Stimulated activated CD4-positive, alpha-beta T cell treated with anti-CD3 and anti-CD28 coated beads, Interleukin-1b, Interleukin-23, amount 100 ng/mL, for 24 hours (primary cell): ENCODE measurements around the gene ACOT11.

Source experiments
- DNase-seq, 4 experiments: peaks; one replicate each; pipeline ENCODE4 v3.0.0-alpha.2; 2020; ENCODE audit warnings: low read depth in 4 of 4, low spot score in 1 of 4

The ACOT11 gene

DNA sequence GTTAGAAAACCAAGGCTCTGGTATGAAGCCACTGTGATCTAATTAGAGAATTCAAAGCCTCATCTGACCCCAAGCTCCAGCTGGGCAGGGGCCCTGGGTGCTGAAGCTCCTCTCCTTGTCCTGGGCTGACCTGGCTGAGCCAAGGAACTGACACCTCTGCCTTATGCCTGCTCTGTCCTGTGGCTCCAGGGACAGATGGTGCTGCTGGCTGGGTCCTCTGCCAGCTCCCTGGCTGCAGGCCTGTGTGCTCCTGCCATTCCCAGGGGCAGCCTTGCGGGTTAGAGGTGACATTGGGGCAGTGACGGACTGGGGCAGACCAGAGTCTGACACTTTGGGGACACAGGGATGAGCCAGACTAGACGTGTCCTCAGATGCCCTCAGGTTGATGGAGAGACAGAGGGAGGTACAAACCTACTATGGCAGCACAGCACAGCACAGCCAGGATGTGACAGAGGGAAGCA is 11.8 kb downstream of the ACOT11 start:
- DNase-seq = no peak

DNA sequence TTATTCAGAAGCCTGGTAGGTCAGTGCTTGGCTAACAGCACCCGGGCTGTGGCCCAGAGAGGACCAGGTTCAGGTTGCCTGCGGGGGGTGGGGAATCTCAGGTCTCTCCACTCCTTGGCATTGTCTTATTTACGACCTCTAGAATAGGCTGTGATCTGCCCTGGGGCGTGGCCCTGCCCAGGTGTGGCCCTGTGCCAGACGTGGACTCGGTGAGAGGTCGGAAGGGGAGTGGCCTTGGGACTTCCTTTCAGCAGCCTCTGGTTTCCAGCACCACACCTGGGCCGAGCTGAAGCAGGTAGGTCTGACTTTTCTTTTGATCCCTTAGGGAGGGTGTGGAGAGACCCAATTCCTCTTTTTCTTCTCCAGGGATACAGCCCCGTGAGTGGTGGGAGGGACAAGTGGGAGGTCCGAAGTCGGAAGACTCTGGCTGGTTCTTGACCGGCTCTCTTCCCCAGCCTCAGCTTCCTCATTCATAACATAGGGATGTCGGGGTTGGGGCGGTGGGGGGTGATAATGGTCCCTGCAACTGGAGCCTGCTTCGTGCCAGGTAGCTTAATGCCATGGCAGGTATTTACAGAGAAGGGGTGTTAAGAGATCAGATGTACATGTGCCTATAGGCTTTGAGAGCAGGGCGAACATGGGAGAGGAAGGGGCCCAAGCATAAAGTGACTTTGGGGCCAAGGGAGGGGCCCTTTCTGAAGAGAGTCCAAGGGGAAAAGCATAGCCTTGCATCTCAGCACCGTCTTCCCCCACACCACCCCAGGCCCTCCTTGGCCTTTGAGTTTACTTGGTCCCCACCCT is 16.5 kb downstream of the ACOT11 start:
- DNase-seq = no peak

DNA sequence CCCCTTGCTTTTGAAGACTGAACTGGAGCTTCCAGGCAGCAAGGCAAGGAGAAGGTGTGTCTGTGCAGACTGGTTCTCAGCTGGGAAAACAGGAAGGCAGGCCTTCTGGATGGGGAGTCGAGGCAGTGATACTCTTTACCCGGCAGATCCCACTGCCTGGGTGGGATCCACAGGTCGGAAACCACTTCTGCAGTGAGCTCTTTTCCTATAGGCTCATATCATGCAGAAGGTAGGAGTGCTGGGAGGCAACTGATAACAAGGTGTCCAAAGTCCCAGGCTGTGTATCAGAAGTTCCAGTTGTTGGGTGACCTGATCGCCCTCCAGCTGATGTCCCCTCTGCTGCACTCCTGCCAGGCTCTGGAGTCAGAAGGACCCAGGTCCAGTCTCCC is 17.1 kb downstream of the ACOT11 start:
- DNase-seq = no peak

DNA sequence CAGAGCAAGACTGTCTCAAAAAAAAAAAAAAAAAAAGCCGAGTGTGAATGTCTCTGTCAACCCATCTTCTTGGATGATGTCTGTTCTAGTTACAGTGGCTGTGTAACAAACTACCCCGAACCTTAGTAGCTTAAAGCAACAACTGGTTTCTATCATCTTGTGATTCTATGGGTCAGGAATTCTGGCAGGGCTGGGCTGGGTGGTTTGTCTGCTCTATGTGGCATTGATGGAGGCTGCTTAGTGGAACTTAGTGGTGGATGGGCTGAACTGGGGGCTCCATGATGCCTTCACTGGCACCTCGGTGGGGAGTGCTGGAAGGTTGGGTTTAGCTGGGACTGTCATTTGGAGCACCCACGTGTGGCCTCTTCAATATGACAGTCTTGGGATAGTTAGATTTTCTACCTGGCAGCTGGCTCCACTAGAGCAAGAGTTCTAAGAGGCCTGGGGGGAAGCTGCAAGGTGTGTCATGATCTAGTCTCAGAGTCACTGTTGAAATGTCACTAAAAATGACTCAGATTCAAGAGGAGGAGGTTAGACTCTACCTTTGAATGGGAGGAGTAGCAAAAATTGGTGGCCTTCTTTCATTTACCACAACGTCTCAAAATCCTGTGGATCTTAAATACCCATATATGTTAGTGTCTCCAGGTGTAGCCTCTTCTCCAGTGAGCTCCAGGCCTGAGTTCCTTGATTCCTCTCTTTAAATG is 18.6 kb downstream of the ACOT11 start:
- DNase-seq = no peak

DNA sequence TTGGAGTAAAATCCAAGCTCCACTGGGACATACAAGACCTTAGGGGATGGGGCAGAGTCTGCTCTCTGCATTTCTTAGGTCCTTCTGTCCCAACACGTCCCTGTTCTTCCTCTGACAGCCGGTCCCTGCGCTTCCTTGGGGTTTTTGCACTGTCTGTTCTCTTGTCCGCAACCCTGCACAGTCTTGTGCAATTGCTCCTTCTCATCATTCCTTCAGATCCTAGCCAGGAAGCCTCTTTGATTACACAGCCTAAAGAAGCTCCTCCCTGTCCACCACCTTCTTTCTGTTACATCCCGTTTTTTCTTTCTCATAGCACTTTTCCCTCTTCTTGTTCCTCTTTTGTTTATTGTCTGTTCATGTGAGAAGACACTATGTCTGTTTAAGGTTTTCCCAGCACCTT is 19.9 kb downstream of the ACOT11 start:
- no peak for DNase-seq

DNA sequence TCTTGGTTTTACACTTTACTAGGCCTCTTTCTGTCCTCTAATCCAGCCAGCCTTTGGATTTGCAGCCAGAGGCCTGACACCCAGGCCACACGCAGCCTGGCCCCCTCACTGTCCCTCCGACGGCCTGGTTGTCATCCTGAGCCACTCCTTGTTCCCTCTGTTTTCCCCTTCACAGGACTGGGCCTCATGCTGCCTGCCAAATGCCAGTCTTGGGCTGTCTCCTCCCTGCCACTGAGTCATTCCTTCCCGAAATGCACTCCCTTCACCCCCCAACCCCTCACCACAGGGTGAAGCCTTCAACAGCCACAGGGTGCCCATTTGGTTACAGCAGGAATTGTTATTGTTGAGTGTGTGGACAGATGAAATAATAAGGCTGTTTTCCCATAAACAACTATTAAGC is 21.3 kb downstream of the ACOT11 start:
- no peak for DNase-seq

DNA sequence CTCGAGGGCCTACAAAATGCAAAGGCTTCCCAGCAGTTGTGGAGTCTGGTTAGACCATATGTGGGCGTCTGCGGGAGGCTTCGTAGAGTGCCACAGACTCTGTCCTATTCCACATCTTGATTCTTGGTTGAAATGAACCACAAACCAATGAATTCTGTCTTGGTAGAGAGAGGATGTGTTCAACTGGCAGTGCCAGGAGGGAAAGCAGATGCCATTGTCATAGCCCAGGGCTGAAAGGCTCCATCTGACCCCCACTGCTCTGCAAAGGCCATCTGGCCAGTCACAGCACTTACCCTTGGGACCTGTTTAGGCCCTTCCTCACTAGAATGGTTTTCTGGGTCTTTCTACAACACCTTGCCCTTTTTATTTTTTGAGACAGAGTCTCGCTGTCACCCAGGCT is 22.1 kb downstream of the ACOT11 start:
- no peak for DNase-seq

DNA sequence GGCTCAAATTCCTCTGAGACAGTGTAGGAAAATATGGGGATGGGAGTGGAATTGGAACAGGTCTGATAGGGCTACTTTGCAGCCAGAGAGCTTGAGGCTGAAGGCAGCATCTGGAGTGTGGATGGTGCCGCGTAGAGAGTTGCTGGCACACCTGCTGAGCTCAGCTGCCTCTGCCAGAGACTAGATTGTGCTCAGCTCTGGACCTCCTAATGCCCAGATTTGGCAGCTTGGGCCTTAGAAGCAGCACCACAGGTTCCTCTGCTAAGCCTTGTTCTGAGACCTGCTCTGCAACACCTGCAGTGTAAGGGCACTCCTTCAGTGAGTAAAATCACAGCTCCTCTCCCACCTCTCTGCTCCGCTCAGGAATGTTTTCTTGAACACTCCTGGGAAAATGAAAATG is 23.3 kb downstream of the ACOT11 start:
- no peak for DNase-seq

DNA sequence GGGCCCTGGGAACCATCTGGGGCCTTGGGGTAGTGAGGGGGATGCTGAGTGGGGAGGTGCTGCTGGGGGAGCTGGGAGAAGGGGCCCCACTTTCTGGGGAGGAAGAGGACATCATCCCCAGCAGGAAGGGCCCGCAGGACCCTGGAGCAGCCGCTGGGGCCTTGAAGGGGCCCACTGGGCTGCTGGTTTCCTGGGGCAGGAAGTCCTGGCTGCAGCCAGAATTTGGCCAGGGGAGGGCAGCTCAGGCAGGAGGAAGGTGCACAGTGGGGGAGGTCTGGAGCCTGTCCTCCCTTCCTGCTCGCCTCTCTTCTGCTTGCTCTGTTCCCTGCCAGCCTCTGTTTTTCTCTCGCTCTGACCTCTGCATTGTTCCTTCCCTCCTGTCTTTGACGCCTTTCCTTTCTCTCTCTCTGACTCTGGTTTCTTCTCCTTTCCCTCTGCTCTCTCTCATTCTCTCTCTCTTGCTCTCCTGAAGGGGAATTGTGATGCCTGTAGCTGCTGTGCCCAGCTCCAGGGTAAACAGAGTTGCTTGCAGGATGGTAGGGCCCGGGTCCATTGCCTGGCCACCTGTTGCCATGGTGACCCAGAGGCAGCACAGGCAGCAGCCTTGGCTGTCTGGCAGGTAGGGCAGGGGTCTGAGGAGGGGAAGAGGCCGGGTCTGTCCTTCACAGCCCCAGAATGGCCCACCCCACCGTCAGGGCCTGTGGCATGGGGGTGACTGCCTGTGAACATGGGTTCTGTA is 23.9 kb downstream of the ACOT11 start:
- DNase-seq = no peak

DNA sequence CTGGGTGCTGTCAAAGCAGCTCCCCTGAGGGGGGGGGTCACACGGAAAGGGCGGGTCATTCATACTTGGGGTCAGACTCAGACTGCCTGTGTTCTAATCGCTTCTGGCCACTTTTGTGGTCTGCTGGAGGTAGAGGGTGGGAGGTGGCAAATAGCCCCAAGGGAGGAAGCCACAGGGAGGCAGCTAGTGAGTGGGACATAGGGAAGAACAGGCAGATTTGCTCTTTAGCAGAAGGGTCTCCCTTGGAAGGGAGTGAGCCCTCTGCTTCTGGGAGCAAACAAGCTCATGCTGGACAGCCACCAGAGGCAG is 24.5 kb downstream of the ACOT11 start:
- no peak for DNase-seq

DNA sequence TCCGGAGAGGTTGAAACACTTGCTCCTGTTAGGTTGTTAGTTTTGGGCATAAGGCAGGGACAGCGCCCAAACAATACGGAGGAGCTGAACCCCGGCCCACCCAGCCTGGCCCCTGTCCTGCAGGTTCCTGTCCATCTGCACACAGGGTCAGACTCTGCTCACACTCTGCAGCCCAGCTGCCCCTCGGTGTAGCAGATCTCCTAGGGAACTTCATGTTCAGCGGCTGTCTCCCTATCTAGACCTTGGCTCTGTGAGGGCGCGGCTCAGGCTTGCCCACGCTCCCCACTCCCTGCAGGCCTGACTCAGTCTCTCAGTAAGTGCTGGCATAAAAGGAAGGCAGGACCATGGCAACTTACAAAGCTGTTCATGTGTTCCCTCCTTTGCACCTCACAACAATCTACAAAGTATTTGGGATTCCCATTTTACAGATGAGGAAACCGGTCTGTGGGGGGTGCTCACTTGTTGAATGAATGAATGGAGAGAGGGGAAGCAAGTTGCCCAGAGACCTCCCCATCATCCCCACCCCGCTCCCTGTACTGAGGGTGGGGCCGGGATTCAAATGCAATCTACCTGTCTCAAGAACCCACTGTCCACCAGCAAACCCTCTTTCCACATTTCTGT is 26.2 kb downstream of the ACOT11 start:
- DNase-seq = no peak

DNA sequence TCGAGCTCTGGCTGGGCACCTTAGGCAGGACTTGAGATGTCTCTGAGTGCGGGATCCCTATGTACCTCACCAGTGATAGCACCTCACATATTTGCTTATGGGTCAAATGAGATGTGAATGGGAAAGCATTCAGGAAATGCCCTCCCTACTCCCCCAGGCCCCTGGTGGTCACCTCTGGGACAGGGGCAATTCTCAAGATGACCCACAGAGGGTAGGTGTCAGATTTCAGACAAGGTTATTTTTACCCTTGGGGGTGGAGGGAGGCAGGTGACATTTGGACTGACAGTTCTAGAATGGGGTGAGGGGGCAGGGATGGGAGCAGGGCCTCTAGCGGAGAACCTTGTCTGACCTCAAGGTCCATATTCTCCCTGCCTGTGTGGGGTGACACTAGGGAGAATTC is 27.1 kb downstream of the ACOT11 start:
- no peak for DNase-seq

DNA sequence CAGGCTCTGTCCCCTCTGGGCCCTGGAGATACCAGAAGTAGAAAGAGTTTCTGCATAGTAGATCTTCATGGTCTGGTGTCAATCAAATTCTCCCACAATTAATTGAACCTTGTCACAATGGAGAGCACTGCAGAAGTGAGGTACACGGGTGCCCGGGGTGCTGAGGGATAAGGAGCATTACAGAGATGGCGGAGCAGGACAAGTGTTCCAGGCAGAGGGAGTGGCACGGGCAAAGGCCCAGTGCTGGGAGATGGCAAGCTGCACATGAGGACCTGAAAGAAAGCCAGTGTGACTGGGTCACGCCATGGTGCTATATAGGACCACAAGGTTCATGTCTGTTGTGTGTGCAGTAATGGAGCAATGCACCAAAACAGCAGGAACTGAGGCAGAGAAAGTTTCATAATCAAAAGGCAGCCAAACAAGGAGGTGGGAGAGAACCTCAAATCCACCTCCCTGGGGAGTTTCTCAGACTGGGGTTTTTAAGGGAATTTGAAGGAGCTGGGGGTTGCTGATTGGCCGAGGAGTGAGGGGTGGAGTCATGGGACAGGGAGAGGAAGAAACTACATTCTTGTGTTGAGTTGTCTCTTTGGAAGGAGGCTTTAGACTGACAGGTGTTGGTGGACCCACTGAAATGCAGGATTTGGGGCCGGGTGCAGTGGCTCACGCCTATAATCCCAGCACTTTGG is 27.7 kb downstream of the ACOT11 start:
- no peak for DNase-seq

DNA sequence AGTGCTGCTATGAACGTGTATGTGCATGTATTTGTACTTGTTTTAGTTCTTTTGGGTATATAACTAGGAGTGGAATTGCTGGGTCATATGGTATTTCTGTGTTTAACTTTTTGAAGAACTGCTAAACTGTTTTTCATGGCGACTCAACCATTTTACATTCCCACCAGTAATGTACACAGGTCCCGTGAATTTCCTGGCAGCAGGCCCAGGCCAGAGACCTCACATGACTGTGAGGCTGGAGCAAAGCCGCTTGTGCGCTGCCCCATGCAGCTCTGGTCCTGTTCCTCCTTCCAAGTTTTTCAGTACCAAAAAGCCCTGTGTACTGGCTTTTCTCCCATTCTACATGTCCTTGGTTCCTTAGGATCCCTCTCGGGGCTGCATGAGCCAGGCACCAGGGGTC is 29.6 kb downstream of the ACOT11 start:
- no peak for DNase-seq

DNA sequence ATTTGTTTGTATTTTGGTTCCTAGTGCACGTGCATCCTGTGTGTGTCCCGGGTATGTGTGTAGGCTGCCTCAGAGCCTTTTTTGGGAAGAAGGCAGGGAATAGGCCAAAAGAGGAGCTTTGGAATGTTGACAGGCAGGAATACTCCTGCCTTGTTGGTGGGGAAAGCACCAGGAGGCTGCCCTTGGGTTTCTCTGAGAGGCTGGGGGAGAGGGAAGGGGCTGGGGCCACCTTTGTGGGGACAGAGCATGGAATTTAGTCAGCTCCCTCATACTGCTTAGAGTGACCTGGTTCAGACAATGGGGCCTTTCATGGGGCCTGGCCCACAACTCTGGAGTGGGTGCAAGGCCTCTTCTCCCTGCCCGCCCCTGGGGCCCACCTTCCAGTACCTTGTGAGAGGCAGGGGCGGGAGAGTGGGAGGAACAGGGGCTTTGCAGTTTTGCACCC is 31.3 kb downstream of the ACOT11 start:
- DNase-seq = no peak

DNA sequence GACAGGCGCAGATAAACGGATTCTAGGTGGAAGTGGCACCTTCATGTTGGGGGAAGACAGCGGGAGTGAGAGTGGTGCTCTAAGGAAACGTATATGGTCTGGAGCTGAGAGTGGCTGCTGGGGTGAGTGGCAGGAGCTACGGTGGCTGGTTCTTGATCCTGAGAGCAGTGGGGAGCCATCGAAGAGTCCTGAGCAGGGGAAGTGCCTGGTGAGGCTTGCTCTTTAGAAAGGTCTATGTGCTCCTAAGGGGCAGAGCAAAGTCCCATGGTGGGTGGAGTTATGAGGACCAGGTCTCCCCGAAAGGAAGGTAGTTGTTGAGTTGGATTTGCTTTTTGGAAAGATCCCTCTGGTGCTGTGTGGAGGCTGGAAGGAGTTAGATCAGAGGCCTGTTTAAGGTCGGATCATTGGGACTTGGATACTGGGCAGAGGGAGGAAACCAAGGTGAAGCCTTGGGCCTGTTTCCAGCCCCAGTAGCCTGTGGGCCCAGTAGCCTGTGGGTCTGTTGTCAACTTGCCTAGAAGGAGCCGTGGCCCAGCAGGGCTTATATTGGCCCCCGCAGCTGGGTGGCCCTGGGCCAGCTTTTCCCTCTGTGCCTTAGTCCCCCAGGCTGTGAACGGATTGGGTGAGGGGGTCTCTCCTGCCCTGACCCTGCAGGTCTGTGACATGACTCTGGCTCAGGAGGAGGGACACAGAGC is 33.0 kb downstream of the ACOT11 start:
- DNase-seq = no peak

DNA sequence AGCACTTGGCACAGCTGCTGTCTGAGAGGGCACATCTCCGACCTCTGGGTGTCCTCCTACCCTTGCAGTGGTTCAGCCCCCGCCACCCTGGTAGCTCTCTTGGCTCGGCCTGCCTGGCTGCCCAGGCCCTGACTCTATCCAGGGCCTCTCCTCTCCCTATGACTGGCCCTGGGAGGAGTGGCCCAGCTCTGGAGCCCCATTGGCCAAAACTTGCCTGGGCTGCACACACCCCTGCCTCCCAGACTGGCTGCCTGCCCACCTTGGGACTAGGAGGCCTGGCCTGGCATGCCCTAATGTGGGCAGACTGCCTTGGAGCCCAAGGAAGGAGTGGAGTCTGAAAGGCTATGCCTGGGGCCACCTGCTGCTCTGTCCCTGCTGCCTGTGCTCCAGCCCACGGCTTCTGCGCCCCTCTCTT is 33.6 kb downstream of the ACOT11 start:
- no peak for DNase-seq

DNA sequence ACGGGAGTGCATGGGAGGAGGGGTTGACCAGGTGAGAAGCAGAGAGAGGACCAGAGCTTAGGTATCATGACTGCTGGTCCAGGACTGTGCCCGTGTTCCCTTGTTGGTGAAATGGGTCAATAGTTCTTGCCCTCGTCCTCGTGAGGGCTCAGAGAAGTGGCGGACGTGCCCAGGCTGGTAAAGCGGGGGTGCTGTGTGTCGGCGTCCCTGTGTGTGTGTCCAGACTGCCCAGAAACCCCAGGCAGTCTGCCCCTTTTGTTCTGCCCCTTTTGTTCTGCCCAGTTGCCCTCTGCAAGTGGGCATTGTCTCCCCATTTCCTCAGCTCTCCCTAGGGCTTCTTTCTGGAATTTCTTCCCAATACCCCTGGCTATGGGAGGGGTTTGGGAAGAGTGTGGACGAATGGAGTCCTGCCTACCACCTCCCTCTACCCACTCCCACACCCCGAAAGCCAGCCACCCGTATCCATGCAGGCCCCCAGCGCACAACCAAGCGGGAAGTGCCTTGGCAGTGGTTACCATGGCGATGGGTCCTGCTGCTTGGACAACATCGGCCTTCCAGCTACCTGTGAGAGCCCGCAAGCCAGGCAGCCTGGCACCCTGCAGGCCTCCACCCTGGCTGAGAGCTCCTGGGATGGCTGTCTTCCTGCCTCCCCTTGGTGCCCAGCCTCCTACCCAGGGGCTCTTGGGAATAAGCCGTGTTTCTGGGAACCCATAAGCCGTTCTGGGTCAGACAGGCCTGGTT is 34.7 kb downstream of the ACOT11 start:
- no peak for DNase-seq

DNA sequence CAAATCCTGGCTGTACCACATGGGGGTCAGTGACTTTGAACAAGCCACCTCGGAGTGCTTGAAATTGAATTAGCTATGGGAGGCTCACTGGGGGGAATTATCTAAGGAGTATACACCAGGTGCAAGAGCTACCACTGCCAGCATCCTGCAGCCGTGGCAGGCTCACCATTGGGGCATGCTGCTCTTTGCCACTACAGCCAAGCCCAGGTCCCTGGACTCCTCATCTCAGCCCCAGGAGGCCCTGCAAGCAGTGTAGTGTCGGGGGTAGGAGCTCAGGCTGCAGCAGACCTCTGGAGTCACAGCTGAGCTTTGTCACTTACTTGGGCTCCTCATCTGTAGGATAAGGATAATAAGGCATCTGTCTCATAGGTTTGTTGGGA is 35.3 kb downstream of the ACOT11 start:
- DNase-seq = no peak

DNA sequence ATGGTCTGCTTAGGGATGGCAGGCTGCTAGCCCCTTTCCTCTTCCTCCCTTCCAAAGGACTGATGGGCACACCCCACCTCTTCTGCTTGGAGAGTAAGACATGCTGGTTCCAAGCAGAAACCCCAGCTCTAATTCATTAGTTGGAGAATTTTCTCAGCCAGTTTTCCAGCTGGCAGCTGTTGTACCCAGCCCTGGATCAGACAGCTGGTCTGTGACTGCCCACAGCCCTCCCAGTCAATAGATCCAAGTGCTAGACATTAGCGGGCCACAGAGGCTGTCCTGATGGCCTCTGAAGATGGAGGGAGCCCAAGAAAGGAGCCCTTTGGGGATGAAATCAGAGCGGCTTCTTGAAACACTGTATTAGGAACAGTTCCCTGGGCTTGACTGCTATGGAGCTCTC is 35.8 kb downstream of the ACOT11 start:
- DNase-seq = no peak
